Measurements from ENCODE around the gene SECISBP2L.

DNA sequence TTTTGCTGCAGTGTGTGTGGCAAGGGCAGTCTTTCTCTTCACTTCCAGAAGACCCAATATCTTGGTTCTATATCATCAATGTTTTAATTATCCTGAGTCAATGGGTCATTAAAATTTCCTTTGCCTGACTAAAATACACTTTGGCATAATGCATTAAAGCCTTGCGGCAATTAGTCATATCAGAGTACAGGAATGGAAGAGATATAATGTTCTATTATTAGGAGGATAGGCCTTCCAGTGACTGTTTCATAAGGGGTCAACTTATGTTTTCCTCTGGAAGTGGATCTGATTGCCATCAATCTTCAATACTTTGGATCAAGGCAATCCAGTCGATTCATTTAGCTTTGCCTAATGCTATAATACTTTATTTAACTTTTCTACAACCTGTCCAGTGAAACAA, 9.4 kb upstream of the SECISBP2L start:
- TF ChIP-seq EZH2 (IDR thresholded peaks at IDR 0.05): no peak
- TF ChIP-seq, protein P1, sequence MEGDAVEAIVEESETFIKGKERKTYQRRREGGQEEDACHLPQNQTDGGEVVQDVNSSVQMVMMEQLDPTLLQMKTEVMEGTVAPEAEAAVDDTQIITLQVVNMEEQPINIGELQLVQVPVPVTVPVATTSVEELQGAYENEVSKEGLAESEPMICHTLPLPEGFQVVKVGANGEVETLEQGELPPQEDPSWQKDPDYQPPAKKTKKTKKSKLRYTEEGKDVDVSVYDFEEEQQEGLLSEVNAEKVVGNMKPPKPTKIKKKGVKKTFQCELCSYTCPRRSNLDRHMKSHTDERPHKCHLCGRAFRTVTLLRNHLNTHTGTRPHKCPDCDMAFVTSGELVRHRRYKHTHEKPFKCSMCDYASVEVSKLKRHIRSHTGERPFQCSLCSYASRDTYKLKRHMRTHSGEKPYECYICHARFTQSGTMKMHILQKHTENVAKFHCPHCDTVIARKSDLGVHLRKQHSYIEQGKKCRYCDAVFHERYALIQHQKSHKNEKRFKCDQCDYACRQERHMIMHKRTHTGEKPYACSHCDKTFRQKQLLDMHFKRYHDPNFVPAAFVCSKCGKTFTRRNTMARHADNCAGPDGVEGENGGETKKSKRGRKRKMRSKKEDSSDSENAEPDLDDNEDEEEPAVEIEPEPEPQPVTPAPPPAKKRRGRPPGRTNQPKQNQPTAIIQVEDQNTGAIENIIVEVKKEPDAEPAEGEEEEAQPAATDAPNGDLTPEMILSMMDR (IDR thresholded peaks at IDR 0.05): no peak
- no peak for TF ChIP-seq EZH2phosphoT487 (IDR thresholded peaks at IDR 0.05)

Data from neural progenitor cell (in vitro differentiated cells).